ENCODE results near the gene DIABLO.
A peak's percentile ranks its signal among the peaks of the same experiment; 100 is the strongest.
"Not testable (repeated sequence)": the region's sequence is repeated elsewhere in the genome, so short reads cannot be mapped to it uniquely, and the experiment has no call there.

The DIABLO gene

DNA sequence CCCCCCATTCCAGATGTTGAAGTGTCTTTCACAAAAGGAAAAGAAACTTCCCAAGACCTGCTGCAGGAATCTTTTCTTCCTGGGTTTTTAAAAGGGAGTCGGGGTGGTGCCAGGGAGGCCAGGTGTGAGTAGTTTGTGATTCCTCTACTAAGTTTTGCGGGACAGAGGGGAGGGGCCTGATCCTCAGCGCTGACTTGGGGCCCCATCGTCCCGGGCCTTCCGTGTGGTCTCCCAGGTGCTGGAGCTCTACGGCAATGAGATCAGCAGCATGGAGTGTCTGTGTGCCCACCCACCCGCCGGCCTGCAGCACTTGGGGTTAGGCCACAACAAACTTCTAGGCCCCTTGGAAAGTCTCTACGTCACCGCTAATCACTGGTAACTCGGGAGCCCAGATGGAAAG lies 38.4 kb downstream of the DIABLO start:
- no peak for DNase-seq

DNA sequence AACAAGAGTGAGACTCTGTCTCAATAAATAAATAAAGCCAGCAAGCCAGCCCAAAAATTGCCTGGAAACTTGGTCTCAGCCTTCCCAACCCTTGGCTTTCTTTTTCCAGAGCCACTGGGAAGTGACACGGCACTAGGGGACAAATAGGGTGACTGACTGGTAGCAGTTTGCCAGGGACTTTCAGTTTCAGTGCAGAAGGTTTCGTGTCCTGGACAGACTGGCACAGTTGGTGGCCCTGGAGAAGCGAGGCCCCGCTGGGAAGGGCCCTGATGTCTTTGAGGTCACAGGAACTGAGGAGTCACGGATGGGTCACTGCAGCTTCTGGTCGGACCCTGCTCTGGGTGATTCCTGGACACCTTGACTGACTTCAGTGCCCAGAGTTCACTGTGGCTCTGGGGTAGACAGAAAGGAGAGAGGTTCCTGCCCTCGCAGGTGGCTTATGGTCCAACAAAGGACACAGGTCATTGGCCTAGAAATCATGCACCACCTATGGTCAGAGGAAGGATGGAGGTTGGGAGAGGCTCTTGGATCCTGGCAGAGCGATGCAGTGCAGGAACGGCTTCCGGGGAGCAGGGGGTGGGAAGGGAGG lies 40.3 kb downstream of the DIABLO start:
- no peak for DNase-seq

DNA sequence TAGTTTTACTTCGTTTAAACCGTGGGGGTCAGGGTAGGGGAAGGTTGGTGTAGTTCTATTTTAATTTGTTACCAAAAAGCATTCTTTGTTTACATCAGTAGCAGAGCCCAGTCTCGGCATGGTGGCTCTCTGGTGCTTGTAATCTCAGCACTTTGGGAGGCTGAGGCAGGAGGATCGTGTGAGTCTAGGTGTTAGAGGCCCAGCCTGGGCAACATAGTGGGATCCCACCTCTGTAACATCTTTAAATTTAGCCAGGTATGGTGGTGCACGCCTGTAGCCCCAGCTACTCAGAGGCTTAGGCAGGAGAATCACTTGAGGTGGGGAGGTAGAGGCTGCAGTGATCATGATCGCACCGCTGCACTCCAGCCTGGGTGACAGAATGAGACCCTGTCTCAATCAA lies 40.8 kb downstream of the DIABLO start:
- DNase-seq, result no peak

DNA sequence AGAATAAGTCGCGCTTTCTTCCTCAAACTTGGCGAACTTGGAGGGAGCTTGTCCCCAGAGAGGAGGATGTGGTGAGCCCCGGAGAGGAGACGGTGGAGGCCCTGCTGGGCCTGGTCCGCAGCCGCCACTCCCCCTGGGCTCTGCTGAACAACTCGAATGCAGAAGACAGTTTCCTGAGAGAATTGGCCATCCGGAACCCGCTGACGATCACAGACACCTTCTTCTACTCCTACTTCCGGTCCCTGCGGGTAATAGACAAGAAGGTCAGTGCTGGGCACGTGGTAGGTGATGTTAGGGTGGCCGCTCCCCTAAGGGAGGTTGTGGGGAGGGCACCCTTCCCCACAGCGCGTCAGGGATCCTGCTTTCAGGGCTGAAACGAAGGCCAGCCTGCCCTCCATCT lies 41.3 kb downstream of the DIABLO start:
- no peak for DNase-seq

GRCh38 chr12:122183588-122183940 lies 42.3 kb downstream of the DIABLO start:
- DNase-seq, result no peak

DNA sequence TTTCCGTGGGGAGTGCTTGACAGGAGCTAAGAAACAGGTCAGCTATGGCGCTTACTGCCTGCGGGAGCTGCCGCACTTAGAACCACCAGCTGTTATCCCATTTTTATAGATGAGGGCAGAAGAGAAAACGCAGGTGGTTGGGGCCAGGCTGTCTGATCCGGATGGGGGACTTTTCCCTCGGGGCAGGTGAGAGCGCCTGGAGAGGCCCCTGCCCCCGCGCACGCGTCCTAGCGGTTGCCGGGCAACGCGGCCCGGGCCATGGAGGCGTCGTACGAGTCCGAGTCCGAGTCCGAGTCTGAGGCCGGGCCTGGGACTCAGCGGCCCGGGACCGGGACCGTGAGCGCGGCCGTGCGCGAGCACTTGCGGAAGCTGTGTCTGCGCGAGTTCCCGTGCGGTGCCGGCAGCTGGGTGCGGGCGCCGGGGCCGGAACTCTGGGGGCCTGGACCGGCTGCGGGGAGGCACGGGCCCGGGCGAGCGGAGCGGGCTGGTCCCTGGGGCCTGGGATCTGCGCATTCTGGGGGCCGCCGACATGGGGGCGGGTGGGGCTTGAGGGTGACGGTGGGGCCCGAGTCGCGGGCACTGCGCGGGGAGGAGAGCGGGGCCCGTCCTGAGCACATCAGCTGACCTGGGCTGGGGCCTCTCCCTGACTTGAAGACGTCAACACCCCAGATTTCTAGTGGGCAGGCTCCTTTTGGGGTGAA lies 42.8 kb downstream of the DIABLO start, which contains the start of gene LRRC43:
TSS of gene LRRC43 (plus strand) at position 237 of the 701 bp plus-strand sequence. CDS start at position 259, 22 bp downstream.
- DNase-seq, result no peak

GRCh38 chr12:122176473-122176872 lies 49.4 kb downstream of the DIABLO start:
- DNase-seq, result not testable (repeated sequence)

- no peak for DNase-seq
Measured at GRCh38 chr12:122174155-122174845, 51.6 kb downstream of the DIABLO start, which contains the start of gene IL31. Gene IL31 (minus strand): TSS chr12:122174221. CDS start chr12:122174172, 49 bp downstream.

GRCh38 chr12:122172262-122172939 lies 53.5 kb downstream of the DIABLO start:
- DNase-seq, result no peak

DNA sequence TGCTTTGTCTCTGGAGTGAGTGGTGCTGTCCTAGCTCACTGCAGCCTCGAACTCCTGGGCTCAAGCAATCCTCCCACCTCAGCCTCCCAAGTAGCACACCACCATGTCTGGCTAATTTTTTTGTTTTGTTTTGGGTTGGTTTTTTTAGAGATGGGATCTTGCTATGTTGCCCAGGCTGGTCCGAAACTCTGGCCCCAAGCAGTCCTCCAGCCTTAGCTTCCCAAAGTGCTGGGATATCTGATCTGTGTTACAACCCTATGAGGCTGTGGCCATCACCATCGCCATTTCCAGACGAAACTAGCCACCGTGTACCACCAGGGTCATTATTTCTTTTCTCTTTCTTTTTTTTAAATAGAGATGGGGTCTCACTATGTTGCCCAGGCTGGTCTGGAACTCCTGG lies 54.5 kb downstream of the DIABLO start:
- no peak for DNase-seq

GRCh38 chr12:122168492-122168891 lies 57.4 kb downstream of the DIABLO start:
- no peak for DNase-seq

DNA sequence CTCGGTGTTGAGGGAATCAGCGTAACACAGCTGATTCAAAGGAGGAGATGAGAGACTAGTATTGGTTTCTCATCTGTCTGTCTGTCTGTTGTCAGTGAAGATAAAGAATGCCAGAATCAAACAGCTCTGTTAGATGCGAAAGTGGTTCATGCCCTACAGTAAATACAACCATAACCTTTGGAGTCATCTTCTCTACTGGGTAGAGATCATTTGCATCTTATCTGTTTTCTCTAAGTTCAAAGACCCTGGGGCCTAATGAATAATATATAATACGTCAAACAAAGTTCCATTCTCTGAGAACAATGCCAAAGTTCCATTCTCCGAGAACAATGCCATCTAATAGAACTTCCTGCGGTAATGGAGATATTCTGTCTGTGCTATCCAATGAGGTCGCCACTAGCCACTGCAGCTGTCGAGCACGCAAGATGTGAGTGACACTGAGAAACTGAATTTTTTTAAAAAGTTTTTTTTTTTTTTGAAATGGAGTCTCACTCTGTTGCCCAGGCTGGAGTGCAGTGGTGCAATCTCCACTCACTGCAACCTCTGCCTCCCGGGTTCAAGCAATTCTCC lies 58.4 kb downstream of the DIABLO start:
- no peak for DNase-seq

DNA sequence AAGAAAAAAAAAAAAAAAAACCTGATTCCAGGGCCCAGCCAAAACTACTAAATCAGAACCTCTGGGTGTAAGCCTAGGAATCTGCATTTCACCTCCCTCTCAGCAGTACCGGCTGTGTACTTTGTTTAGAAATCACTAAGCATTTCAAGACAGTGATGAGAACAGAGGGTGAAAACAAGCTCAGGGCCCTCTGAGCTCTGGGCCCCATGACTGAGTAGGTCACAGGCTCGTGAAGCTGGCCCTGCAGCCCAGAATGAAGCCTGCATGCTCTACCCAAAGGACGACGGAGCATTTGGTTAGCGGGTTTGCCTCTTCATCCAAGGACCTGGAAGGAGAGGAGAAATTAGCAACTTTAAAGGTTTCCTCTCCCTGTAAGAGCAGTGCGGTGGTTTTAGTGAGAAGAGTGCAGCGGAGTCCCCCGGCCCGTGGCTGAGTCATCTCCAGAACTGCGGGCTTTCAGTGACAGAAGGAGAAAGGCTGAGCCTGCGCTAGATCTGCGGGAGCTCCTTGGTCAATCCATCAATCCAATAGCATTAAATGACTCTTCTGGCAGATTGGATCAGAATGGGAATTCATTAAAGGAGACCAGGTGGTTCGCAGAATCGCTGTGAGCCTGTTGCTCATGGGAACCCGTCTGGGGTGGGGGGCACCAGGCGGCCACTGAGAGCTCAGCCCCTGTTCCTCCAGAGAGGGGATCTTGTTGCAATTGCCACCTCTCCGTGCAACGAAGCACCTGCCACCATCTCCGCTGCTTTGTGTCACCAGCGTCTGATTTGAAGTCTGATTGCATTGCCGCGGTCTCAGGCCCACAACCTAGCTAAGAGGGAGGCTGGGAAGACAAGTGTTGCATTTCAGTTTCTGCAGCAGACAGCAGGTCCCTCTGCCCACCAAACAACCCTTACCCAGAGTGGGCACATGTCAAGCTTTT lies 59.2 kb downstream of the DIABLO start:
- peak; percentile 89 for DNase-seq

DNA sequence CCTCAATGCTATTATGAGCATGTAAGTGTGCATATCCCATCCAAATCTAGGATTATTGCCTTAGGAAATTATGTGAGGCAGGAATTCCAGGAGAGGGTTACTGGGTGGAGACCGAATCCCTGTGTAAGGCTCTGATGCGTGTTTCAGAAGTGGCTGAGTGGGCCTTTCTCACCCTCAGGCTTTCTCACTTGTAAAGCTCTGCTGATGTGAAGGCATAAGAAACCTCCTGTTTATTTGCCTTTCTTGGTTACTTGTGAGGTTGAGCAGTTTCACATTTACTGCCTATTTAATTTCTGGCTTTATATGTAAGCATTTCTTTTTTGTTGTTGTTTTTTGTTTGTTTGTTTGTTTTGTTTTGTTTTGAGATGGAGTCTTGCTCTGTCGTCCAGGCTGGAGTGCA lies 62.9 kb downstream of the DIABLO start:
- no peak for DNase-seq

- DNase-seq, result peak; percentile 51
Measured at GRCh38 chr12:122161682-122162081, 64.2 kb downstream of the DIABLO start.

- DNase-seq, result no peak
Measured at GRCh38 chr12:122160761-122161160, 65.1 kb downstream of the DIABLO start.

- peak; percentile 15 for DNase-seq
Measured at GRCh38 chr12:122159882-122160281, 66.0 kb downstream of the DIABLO start.

- no peak for DNase-seq
Measured at GRCh38 chr12:122158700-122159285, 67.1 kb downstream of the DIABLO start.
